ENCODE results near the gene MAEL.

The MAEL gene

DNA sequence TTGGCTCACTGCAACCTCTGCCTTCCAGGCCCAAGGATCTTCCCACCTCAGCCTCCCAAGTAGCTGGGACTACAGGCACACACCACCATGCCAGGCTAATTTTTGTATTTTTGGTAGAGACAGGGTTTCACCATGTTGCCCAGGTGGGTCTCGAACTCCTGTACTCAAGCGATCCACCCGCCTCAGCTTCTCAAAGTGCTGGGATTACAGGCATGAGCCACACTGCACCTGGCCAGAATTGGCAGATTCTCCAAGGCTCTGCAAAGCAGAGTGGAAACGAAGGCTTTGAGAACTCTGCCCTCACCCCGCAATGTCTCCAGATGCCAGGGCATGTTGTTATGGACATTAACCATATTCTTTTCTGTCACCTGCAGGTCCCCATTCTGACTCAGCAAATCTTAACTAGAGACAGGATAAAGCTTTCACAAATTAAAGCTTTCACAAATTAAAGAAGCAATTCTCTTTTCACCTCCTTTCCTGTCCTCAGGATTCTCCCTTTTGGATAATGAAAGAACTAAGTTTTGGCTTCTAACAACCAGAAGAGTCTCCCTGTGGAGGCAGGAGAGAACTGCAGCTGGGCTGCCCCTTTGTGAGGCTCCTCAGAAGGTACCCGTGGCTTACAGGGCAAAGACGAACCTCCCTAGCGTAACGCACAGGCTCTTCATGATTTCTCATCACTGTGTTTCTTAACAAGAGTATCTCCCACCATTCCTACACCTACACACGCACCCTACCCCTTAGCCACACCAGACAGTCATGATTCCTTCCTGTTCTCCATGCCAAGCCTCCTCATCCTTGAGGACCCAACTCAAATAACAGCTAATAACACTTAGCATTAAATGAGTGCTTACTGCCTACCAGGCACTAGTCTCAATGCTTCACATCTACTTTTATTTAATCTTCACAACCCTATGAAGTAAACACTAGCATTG, 71.3 kb downstream of the MAEL start:
- TF ChIP-seq POLR2AphosphoS5 (IDR thresholded peaks at IDR 0.05; ENCODE audit: low read depth, low read length) (no peak), TAF1 (IDR thresholded peaks at IDR 0.05; ENCODE audit: borderline replicate concordance, insufficient read depth, low read length) (no peak)
- TF ChIP-seq, protein P1, sequence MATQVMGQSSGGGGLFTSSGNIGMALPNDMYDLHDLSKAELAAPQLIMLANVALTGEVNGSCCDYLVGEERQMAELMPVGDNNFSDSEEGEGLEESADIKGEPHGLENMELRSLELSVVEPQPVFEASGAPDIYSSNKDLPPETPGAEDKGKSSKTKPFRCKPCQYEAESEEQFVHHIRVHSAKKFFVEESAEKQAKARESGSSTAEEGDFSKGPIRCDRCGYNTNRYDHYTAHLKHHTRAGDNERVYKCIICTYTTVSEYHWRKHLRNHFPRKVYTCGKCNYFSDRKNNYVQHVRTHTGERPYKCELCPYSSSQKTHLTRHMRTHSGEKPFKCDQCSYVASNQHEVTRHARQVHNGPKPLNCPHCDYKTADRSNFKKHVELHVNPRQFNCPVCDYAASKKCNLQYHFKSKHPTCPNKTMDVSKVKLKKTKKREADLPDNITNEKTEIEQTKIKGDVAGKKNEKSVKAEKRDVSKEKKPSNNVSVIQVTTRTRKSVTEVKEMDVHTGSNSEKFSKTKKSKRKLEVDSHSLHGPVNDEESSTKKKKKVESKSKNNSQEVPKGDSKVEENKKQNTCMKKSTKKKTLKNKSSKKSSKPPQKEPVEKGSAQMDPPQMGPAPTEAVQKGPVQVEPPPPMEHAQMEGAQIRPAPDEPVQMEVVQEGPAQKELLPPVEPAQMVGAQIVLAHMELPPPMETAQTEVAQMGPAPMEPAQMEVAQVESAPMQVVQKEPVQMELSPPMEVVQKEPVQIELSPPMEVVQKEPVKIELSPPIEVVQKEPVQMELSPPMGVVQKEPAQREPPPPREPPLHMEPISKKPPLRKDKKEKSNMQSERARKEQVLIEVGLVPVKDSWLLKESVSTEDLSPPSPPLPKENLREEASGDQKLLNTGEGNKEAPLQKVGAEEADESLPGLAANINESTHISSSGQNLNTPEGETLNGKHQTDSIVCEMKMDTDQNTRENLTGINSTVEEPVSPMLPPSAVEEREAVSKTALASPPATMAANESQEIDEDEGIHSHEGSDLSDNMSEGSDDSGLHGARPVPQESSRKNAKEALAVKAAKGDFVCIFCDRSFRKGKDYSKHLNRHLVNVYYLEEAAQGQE (IDR thresholded peaks at IDR 0.05; ENCODE audit: insufficient read depth in 1 of 2, low read depth in 2 of 2, low read length in 2 of 2): no peak

DNA sequence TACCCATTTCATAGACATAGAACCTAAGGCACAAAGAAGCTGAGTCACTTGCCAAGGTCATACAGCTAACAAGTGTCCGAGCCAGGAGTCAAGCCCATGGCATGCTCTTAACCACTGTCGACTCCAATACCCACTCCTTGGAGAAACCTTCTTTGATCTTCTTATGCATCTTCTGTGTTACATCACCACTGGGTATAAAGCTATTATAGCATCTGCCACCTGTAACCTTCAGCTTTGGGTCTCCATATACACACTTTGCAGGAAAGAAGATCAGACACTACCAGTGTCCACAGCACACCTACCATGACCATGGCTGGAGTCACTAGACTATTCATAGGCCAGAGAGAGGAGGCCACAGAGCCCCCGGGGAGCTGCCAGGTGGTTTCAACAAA, 72.0 kb downstream of the MAEL start:
- TF ChIP-seq, protein P1 (IDR thresholded peaks at IDR 0.05; ENCODE audit: insufficient read depth in 1 of 2, low read depth in 2 of 2, low read length in 2 of 2): no peak

DNA sequence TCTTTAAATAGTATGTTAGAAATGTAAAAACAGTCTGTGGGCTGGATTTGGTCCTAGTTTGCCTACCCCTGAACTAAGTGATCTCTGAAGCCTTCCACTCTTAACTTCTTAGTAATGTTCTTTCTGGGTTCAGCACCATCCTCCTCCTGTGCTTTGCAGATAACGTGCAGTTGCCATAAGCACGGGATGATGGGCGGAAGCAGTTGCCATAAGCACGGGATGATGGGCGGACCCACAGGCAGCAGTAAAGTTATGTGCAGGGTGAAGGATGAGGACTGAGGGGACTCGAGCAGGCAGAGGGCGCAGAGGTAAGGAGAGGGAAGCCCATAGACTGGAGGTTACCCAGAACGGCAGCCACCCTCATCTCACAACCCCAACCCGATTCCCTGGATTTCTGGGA, 75.5 kb downstream of the MAEL start:
- TF ChIP-seq SIN3A (IDR thresholded peaks at IDR 0.05; ENCODE audit: borderline replicate concordance, insufficient read depth, low read length) (no peak), TAF1 (IDR thresholded peaks at IDR 0.05; ENCODE audit: borderline replicate concordance, insufficient read depth, low read length) (no peak), FOXP2 (optimal IDR thresholded peaks at IDR 0.05; ENCODE audit: borderline replicate concordance, extremely low read depth, extremely low read length, insufficient read depth) (no peak), POLR2AphosphoS5 (IDR thresholded peaks at IDR 0.05; ENCODE audit: low read depth, low read length) (no peak)
- TF ChIP-seq, protein P1 (IDR thresholded peaks at IDR 0.05; ENCODE audit: insufficient read depth in 1 of 2, low read depth in 2 of 2, low read length in 2 of 2): no peak

DNA sequence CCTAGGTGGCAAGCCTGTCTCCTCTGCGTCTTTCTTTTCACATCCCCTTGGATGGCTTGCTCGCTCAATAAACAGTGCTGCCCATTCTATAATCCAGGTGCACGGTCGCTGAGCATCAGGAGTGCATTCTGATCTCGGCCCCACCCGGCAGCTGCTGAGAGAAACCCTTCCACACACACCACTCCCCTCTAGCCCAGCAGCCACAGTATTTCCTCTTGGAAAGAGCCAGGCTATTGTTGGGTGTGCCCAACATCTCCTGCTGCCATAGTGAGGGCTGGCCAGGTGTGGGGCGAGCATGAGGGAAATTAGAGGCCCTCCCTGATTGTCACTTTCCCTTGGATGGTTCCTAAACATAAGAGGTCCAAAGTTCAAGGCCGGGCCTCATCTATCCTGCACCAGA, 76.4 kb downstream of the MAEL start:
- TF ChIP-seq, protein P1 (IDR thresholded peaks at IDR 0.05; ENCODE audit: insufficient read depth in 1 of 2, low read depth in 2 of 2, low read length in 2 of 2): no peak

DNA sequence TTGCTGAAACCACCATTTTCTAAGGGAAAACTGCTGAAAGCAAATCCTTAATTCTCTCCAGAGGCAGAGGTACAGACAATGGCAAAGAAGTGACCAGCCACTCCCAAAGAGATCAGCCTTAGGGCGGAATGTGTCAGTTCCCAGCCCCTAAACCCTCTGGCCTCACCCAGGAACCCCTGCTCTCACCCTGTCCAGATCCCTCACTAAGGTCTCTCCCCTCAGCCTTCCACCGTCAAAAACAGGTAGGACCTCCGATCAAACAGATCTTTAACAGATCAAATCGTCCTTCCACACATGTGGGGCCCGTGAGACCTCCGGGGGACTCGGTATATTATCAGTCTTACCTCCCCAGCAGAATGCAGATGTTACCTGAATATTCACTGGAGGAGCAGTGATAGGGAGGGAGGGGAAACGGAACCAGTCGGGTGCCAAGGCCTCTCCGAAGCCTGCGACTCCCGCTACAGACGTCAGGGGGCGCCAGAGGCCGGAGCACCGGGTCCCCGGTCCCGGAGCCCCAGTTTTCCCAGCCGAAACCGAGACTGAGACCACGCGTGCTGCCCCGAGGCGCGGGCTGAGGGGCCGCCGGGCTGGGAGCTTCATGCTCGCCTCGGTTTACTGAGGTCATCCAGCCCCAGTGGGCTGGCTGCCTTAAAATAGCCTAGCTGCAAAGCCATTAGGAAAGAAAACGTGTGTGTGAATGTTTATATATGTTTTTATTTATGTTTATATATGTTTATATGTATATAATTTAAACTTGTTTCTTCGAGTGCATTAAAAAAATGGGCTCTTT, 77.4 kb downstream of the MAEL start:
- TF ChIP-seq, protein P1 (IDR thresholded peaks at IDR 0.05; ENCODE audit: insufficient read depth in 1 of 2, low read depth in 2 of 2, low read length in 2 of 2): no peak
- peak; percentile 37 for TF ChIP-seq FOXP2 (optimal IDR thresholded peaks at IDR 0.05; ENCODE audit: borderline replicate concordance, extremely low read depth, extremely low read length, insufficient read depth)

Data from PFSK-1 (cell line).